ENCODE measurements around the gene CRLF3. TPM values are rescaled to one million over a fixed set of nuclear protein-coding genes. Genes with fewer than 3 reads are reported as not detected.

The CRLF3 gene
- 18.9 and 20.5 TPM in 2 replicates for total RNA-seq

GRCh38 chr17:30824356-30825145, at the start of gene CRLF3:
Gene CRLF3 (minus strand): TSS chr17:30824692. CDS start chr17:30824651, 41 bp downstream.

GRCh38 chr17:30831663-30832437, 7.4 kb upstream of the CRLF3 start, which contains the start of gene ATAD5:
Gene ATAD5 (plus strand): TSS chr17:30831966. CDS start chr17:30832348, 382 bp downstream.

Other genes starting within 250 kb of the CRLF3 start
- 4.9 and 7.4 TPM in 2 replicates for gene ATAD5, start 7.3 kb upstream of the CRLF3 start, total RNA-seq
- 7.9 and 9.7 TPM in 2 replicates for gene TEFM, start 81.5 kb upstream of the CRLF3 start, total RNA-seq
- gene ADAP2, start 97.3 kb upstream of the CRLF3 start, total RNA-seq = 0.25 and 0.33 TPM in 2 replicates
- gene RNF135, start 146.3 kb upstream of the CRLF3 start, total RNA-seq = 8.1 and 13.8 TPM in 2 replicates